ENCODE results near the gene AGFG2.

AGFG2 gene, protein sequence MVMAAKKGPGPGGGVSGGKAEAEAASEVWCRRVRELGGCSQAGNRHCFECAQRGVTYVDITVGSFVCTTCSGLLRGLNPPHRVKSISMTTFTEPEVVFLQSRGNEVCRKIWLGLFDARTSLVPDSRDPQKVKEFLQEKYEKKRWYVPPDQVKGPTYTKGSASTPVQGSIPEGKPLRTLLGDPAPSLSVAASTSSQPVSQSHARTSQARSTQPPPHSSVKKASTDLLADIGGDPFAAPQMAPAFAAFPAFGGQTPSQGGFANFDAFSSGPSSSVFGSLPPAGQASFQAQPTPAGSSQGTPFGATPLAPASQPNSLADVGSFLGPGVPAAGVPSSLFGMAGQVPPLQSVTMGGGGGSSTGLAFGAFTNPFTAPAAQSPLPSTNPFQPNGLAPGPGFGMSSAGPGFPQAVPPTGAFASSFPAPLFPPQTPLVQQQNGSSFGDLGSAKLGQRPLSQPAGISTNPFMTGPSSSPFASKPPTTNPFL

DNA sequence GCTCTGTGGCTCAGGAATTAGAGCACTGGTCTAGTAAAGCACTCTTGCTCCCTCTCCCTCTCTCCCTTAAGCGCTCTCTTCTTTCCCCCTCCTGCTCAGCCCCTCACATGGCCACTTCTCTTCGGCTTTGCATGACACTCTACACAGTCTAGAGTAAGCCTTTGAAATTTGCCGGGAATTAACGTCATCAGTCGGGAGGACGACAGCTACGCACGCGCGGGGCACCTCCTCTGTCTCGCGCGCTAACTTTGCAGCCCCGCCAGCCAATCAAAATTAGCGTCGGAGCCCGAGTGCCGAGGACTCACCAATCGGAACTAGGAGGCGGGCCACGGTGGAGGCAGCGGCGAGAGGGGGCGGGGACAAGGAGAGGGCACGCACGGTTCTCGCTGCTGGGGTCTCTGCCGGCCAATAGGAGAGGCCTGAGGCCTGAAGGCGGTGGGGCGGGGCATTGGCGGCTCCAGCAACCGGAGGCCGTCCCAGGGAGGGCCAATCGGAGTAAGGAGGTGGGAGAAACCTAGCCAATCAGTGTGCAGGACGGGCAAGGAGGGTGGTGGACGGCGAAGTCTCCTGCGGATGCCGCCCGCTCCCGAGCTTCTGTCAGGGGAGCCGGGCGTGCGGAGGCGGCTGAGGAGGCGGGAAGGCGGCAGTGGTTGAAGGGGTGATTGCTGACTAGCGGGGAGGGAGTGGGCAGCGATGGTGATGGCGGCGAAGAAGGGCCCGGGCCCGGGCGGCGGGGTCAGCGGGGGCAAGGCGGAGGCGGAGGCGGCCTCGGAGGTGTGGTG is at the start of gene AGFG2:
Gene AGFG2 (plus strand): TSS at position 550 of the 782 bp plus-strand sequence. CDS start 144 bp downstream, at position 694.
- TF ChIP-seq EZH2 (optimal IDR thresholded peaks at IDR 0.05; ENCODE audit: low read depth, low read length) = no peak
- no peak for TF ChIP-seq EZH2phosphoT487 (IDR thresholded peaks at IDR 0.05; ENCODE audit: low read length)
- TF ChIP-seq, protein P1, sequence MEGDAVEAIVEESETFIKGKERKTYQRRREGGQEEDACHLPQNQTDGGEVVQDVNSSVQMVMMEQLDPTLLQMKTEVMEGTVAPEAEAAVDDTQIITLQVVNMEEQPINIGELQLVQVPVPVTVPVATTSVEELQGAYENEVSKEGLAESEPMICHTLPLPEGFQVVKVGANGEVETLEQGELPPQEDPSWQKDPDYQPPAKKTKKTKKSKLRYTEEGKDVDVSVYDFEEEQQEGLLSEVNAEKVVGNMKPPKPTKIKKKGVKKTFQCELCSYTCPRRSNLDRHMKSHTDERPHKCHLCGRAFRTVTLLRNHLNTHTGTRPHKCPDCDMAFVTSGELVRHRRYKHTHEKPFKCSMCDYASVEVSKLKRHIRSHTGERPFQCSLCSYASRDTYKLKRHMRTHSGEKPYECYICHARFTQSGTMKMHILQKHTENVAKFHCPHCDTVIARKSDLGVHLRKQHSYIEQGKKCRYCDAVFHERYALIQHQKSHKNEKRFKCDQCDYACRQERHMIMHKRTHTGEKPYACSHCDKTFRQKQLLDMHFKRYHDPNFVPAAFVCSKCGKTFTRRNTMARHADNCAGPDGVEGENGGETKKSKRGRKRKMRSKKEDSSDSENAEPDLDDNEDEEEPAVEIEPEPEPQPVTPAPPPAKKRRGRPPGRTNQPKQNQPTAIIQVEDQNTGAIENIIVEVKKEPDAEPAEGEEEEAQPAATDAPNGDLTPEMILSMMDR (IDR thresholded peaks at IDR 0.05; ENCODE audit: low read length) = no peak

DNA sequence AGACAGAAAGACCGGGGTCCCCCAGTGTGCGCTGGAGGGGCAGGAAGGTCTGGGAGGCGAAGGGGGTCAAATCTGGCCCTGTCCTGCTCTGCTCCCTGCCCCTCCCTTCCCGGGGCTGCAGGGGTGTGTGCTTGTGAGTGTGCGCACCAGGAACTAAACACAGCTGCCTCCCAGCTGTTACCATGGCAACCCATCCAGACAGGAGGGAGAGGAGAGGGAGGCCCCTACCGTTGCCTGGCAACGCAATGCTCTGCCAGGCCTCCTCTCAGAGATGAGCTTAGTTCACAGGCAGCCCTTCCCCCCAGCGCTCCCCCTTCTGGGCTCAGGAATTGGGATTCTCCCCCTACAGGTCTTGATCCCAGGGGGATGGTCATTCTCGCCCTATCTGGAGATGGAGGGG is 49.2 kb upstream of the AGFG2 start:
- Histone ChIP-seq H3K79me2 (ENCODE audit: low read length) (no peaks in the 10 kb centered on the region), H3F3A (ENCODE audit: insufficient read depth, low read length) (no peaks in the 10 kb centered on the region), H3K9me3 (replicated peaks; ENCODE audit: insufficient read depth, low read length) (no peaks in the 10 kb centered on the region), H3K4me1 (ENCODE audit: low read length) (no peaks in the 10 kb centered on the region), H3K4me2 (ENCODE audit: low read depth, low read length) (no peak overlapping the region), H2AFZ (ENCODE audit: low read length) (no peak overlapping the region), H3K27ac (ENCODE audit: low read length) (no peak overlapping the region), H3K9ac (ENCODE audit: low read length) (no peak overlapping the region), H3K27me3 (replicated peaks; ENCODE audit: insufficient read depth, low read length) (peaks cover 89% of the 10 kb centered on the region), H3K36me3 (replicated peaks; ENCODE audit: insufficient read depth, low read length) (no peaks in the 10 kb centered on the region), H3K4me3 (ENCODE audit: low read length) (no peak overlapping the region), H3K9me2 (replicated peaks; ENCODE audit: insufficient read depth, low read length) (no peaks in the 10 kb centered on the region), H4K20me1 (ENCODE audit: insufficient read depth, low read length) (no peaks in the 10 kb centered on the region)
- no peak for TF ChIP-seq EZH2 (optimal IDR thresholded peaks at IDR 0.05; ENCODE audit: low read depth, low read length)
- TF ChIP-seq, protein P1 (IDR thresholded peaks at IDR 0.05; ENCODE audit: low read length) = no peak
- no peak for TF ChIP-seq EZH2phosphoT487 (IDR thresholded peaks at IDR 0.05; ENCODE audit: low read length)
- DNase-seq = peak; percentile 56

More for the DNA sequence above, at the start of gene AGFG2:
- H3K9me3 ChIP-seq (replicated peaks; ENCODE audit: insufficient read depth, low read length) = no peaks in the 10 kb centered on the region
- peak within 1 kb of the TSS; percentile 80 for H3K4me3 ChIP-seq (ENCODE audit: low read length)
- H3K36me3 ChIP-seq (replicated peaks; ENCODE audit: insufficient read depth, low read length) = no peaks in the 10 kb centered on the region
- no peaks in the 10 kb centered on the region for H3K27me3 ChIP-seq (replicated peaks; ENCODE audit: insufficient read depth, low read length)
- H3K27ac ChIP-seq (ENCODE audit: low read length) = peak within 1 kb of the TSS; percentile 46; the same call in 1 of the 2 replicates
- 0 out of 2 replicates have a peak, but pooled peaks cover 5% of the 10 kb centered on the region for H3K79me2 ChIP-seq (ENCODE audit: low read length)
- H3K9ac ChIP-seq (ENCODE audit: low read length) = peak within 1 kb of the TSS; percentile 55
- peaks cover 5% of the 10 kb centered on the region for H3F3A ChIP-seq (ENCODE audit: insufficient read depth, low read length)
- no peaks in the 10 kb centered on the region for H3K9me2 ChIP-seq (replicated peaks; ENCODE audit: insufficient read depth, low read length)
- no peaks in the 10 kb centered on the region for H4K20me1 ChIP-seq (ENCODE audit: insufficient read depth, low read length)
- H2AFZ ChIP-seq (ENCODE audit: low read length) = peak within 1 kb of the TSS; percentile 95
- H3K4me1 ChIP-seq (ENCODE audit: low read length) = peaks cover 4% of the 10 kb centered on the region; the same call in 1 of the 2 replicates
- peak within 1 kb of the TSS; percentile 97 for H3K4me2 ChIP-seq (ENCODE audit: low read depth, low read length)
- DNase-seq = peak; percentile 100

DNA sequence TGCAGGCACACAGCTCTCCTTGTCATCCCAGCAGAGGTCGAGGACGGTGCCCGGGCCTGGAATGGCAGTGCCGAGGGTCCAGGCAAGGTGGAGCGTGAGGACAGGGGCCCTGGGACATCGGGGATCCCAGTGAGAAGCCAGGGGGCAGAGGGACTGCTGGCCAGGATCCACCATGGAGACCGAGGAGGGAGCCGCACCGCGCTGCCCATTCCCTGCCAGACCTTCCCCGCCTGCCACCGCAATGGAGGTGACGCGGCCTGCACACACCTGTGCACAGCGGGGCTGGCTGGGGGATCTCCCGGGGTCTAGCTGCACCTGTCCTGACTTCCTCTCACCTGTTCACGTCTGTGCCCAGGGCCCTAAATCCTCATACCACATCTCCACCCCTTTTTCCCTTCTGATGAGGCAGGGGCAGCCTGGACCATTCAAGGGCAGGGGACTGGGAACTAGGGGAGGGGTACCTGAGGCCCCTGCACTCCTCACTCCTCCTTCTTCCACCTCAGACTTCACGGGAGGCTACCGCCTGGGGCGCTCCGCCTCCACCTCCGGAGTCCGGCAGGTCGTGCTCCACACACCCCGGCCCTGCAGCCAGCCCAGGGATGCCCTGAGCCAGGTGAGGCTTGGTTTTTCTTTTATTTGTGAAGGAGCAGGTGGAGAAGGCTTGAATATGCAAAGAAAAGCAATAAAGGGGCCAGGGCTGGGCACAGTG is 48.4 kb upstream of the AGFG2 start:
- Histone ChIP-seq H3K9me2 (replicated peaks; ENCODE audit: insufficient read depth, low read length) (no peaks in the 10 kb centered on the region), H3K4me3 (ENCODE audit: low read length) (no peak overlapping the region), H3K9ac (ENCODE audit: low read length) (no peak overlapping the region), H3K9me3 (replicated peaks; ENCODE audit: insufficient read depth, low read length) (no peaks in the 10 kb centered on the region), H3K4me2 (ENCODE audit: low read depth, low read length) (no peak overlapping the region), H4K20me1 (ENCODE audit: insufficient read depth, low read length) (no peaks in the 10 kb centered on the region), H3K36me3 (replicated peaks; ENCODE audit: insufficient read depth, low read length) (no peaks in the 10 kb centered on the region), H3F3A (ENCODE audit: insufficient read depth, low read length) (no peaks in the 10 kb centered on the region), H2AFZ (ENCODE audit: low read length) (no peak overlapping the region), H3K27ac (ENCODE audit: low read length) (no peak overlapping the region), H3K4me1 (ENCODE audit: low read length) (no peaks in the 10 kb centered on the region), H3K79me2 (ENCODE audit: low read length) (no peaks in the 10 kb centered on the region), H3K27me3 (replicated peaks; ENCODE audit: insufficient read depth, low read length) (peaks cover 83% of the 10 kb centered on the region)
- no peak for DNase-seq
- TF ChIP-seq, protein P1 (IDR thresholded peaks at IDR 0.05; ENCODE audit: low read length) = no peak
- no peak for TF ChIP-seq EZH2phosphoT487 (IDR thresholded peaks at IDR 0.05; ENCODE audit: low read length)
- no peak for TF ChIP-seq EZH2 (optimal IDR thresholded peaks at IDR 0.05; ENCODE audit: low read depth, low read length)
